B cell (primary cell): ENCODE data around the gene P2RY6.

ENCODE experiments used
- EZH2 ChIP-seq: IDR thresholded peaks from 2 replicates; pipeline ENCODE4 v1.6.1; 2012; ENCODE audit warnings: borderline replicate concordance, low read depth, mild to moderate bottlenecking, moderate library complexity, low read length; ENCODE audit not compliant: insufficient read depth, poor library complexity, severe bottlenecking
- TF ChIP-seq, protein P1 (sequence below): fragments of 200-600 bp; IDR thresholded peaks from one replicate; pipeline ENCODE4 v1.8.0; 2022; ENCODE audit warnings: antibody characterized with exemption, mild to moderate bottlenecking

DNA sequence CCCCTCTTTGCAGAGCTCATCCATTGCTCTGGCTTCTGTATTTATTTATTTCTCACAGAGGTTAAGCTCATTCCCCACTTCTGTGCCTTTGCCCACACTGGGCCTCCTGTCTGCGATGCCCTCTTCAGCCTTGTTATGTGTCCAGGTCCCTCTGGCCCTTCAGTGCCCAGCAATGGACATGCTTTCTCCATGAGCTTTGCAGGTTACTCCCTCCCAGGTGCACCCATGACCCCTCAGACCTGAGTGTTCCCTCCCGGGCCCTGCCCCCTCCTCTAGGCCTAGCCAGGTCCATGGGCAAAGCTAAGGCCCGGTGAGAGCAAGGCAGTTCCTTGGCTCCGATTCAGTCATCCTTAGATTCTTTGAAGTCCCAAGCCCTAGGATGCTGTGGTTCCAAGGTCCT is 18.4 kb downstream of the P2RY6 start:
- TF ChIP-seq, protein P1, sequence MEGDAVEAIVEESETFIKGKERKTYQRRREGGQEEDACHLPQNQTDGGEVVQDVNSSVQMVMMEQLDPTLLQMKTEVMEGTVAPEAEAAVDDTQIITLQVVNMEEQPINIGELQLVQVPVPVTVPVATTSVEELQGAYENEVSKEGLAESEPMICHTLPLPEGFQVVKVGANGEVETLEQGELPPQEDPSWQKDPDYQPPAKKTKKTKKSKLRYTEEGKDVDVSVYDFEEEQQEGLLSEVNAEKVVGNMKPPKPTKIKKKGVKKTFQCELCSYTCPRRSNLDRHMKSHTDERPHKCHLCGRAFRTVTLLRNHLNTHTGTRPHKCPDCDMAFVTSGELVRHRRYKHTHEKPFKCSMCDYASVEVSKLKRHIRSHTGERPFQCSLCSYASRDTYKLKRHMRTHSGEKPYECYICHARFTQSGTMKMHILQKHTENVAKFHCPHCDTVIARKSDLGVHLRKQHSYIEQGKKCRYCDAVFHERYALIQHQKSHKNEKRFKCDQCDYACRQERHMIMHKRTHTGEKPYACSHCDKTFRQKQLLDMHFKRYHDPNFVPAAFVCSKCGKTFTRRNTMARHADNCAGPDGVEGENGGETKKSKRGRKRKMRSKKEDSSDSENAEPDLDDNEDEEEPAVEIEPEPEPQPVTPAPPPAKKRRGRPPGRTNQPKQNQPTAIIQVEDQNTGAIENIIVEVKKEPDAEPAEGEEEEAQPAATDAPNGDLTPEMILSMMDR: no peak
- no peak for TF ChIP-seq EZH2
